ENCODE results near the gene MIOX.

The MIOX gene

GRCh38 chr22:50490531-50491308, 4.1 kb downstream of the MIOX start:
- DNase-seq (ENCODE audit: low read depth): no peak

GRCh38 chr22:50497093-50497492, 10.4 kb downstream of the MIOX start:
- DNase-seq (ENCODE audit: low read depth): no peak

- peak; percentile 57 for DNase-seq (ENCODE audit: low read depth)
Measured at GRCh38 chr22:50498322-50498890, 11.7 kb downstream of the MIOX start.

- DNase-seq (ENCODE audit: low read depth): no peak
Measured at GRCh38 chr22:50500452-50500851, 13.8 kb downstream of the MIOX start.

GRCh38 chr22:50502096-50502495, 15.4 kb downstream of the MIOX start:
- no peak for DNase-seq (ENCODE audit: low read depth)

GRCh38 chr22:50502628-50503474, 16.2 kb downstream of the MIOX start:
- DNase-seq (ENCODE audit: low read depth): no peak

- no peak for DNase-seq (ENCODE audit: low read depth)
Measured at GRCh38 chr22:50503475-50504145, 17.0 kb downstream of the MIOX start.

- DNase-seq (ENCODE audit: low read depth): no peak
Measured at GRCh38 chr22:50504369-50505211, 17.9 kb downstream of the MIOX start.

- DNase-seq (ENCODE audit: low read depth): no peak
Measured at GRCh38 chr22:50505276-50505775, 18.7 kb downstream of the MIOX start.

- DNase-seq (ENCODE audit: low read depth): no peak
Measured at GRCh38 chr22:50505776-50506610, 19.3 kb downstream of the MIOX start.

GRCh38 chr22:50506611-50507420, 20.2 kb downstream of the MIOX start:
- DNase-seq (ENCODE audit: low read depth): no peak

GRCh38 chr22:50507421-50507990, 20.8 kb downstream of the MIOX start, which contains the start of gene LMF2:
TSS of gene LMF2 (minus strand) at chr22:50507702. CDS start at chr22:50507675, 27 bp downstream.
- peak; percentile 88 for DNase-seq (ENCODE audit: low read depth)

GRCh38 chr22:50507991-50508884, 21.6 kb downstream of the MIOX start, which contains the start of gene NCAPH2:
TSS of gene NCAPH2 (plus strand) at chr22:50508224. CDS start at chr22:50508338, 114 bp downstream.
- DNase-seq (ENCODE audit: low read depth): peak; percentile 96

- no peak for DNase-seq (ENCODE audit: low read depth)
Measured at GRCh38 chr22:50508897-50509296, 22.2 kb downstream of the MIOX start.

- DNase-seq (ENCODE audit: low read depth): no peak
Measured at GRCh38 chr22:50513175-50513574, 26.5 kb downstream of the MIOX start.

- DNase-seq (ENCODE audit: low read depth): no peak
Measured at GRCh38 chr22:50516068-50516467, 29.4 kb downstream of the MIOX start.

- DNase-seq (ENCODE audit: low read depth): no peak
Measured at GRCh38 chr22:50516891-50517290, 30.2 kb downstream of the MIOX start.
